ENCODE data around the gene FAM171A2.

The FAM171A2 gene

GRCh38 chr17:44318077-44318892 is 45.4 kb downstream of the FAM171A2 start:
- no peak for DNase-seq

GRCh38 chr17:44317545-44317944 is 46.1 kb downstream of the FAM171A2 start:
- no peak for DNase-seq

- DNase-seq, result no peak
Observed at GRCh38 chr17:44315760-44316731, 47.6 kb downstream of the FAM171A2 start.

GRCh38 chr17:44314869-44315661 is 48.6 kb downstream of the FAM171A2 start:
- peak; percentile 32 for DNase-seq

GRCh38 chr17:44314524-44314868 is 49.2 kb downstream of the FAM171A2 start:
- DNase-seq, result no peak

- DNase-seq, result no peak
Observed at GRCh38 chr17:44314031-44314430, 49.6 kb downstream of the FAM171A2 start.

- DNase-seq, result no peak
Observed at GRCh38 chr17:44312396-44313104, 51.1 kb downstream of the FAM171A2 start.

- no peak for DNase-seq
Observed at GRCh38 chr17:44311562-44312181, 52.0 kb downstream of the FAM171A2 start.

GRCh38 chr17:44310609-44311376 is 52.9 kb downstream of the FAM171A2 start:
- DNase-seq, result no peak

- no peak for DNase-seq
Observed at GRCh38 chr17:44310188-44310587, 53.5 kb downstream of the FAM171A2 start.

- no peak for DNase-seq
Observed at GRCh38 chr17:44309472-44309871, 54.2 kb downstream of the FAM171A2 start.

GRCh38 chr17:44308865-44309264 is 54.8 kb downstream of the FAM171A2 start:
- DNase-seq, result peak; percentile 9

- peak; percentile 89 for DNase-seq
Observed at GRCh38 chr17:44308320-44308818, 55.3 kb downstream of the FAM171A2 start, which contains the start of gene RUNDC3A. Gene RUNDC3A, plus strand, starts transcription at chr17:44308601. Its CDS starts 232 bp downstream, at chr17:44308833.

- DNase-seq, result no peak
Observed at GRCh38 chr17:44307387-44308186, 56.1 kb downstream of the FAM171A2 start.

- DNase-seq, result no peak
Observed at GRCh38 chr17:44304651-44305050, 59.0 kb downstream of the FAM171A2 start.

Data from CD4-positive, alpha-beta T cell treated with Interleukin-21 for 1 hour (primary cell).